ENCODE data around the gene CLDN15. TPM values are rescaled to one million over a fixed set of nuclear protein-coding genes. Genes with fewer than 3 reads are reported as not detected.

CLDN15 gene
- total RNA-seq, 1 experiment from 2014 or later, result 9.7 TPM

DNA sequence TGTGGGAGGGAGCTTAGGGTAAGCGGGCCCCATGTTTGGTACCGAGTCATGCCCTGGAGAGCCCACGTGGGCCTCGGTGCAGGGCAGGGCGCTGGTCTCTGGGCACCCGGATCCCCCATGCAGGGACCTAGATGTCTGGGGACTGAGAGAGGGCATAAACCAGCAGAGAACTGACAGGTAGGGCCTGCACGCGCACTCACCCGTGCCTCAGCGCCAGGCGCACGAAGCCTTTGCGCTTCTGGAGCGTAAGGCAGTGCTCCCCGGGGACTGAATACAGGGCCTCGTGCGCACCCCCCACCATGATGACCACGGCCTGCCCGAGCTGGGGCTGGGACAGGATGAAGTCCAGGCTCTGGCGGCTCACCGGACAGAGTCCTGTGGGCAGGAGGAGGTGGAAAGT, 39.6 kb downstream of the CLDN15 start:
- no peaks in the 10 kb centered on the region for H3K9me3 ChIP-seq (ENCODE audit: control insufficient read depth, low read depth, low read length)
- WGBS (ENCODE audit: extremely low coverage, insufficient read length, low lambda C conversion rate), result no CpG with 5 or more reads among the region's 21 CpGs
- Mint-ChIP-seq H3K4me1 (peaks cover 14 to 19% of the 10 kb centered on the region in 2 experiments), H3K36me3 (ENCODE audit: insufficient read depth in 1 of 3, low read depth in 3 of 3) (no peaks in the 10 kb centered on the region), H3K4me3 (no peak overlapping the region), H3K9me3 (no peaks in the 10 kb centered on the region), H3K27me3 (ENCODE audit: low read depth) (peaks cover 11% of the 10 kb centered on the region), H3K27ac (no peak overlapping the region)
- H2BK20ac ChIP-seq (ENCODE audit: low read depth, low read length, poor library complexity, severe bottlenecking), result no peak overlapping the region
- no peak overlapping the region for H2BK15ac ChIP-seq (ENCODE audit: low read depth, low read length)
- no peak overlapping the region for H3K56ac ChIP-seq (ENCODE audit: insufficient read length, low read depth, low read length)
- H3K4me1 ChIP-seq (ENCODE audit: insufficient read depth, low read length), result no peaks in the 10 kb centered on the region; the same call in 1 of the 2 replicates
- no peak overlapping the region for H4K91ac ChIP-seq (ENCODE audit: insufficient read length, low read depth, low read length)
- H4K8ac ChIP-seq (replicated peaks; ENCODE audit: insufficient read length, low read depth, low read length), result no peak overlapping the region
- H3K23ac ChIP-seq (ENCODE audit: insufficient read length, low read depth, low read length), result no peak overlapping the region
- no peaks in the 10 kb centered on the region for H3K79me1 ChIP-seq (ENCODE audit: insufficient read depth, low read depth, low read length, poor library complexity, severe bottlenecking)
- no peak overlapping the region for H2AFZ ChIP-seq (ENCODE audit: low read length)
- no peak overlapping the region for H3K4me2 ChIP-seq (ENCODE audit: insufficient read depth, insufficient read length, low read length)
- no peak overlapping the region for H3T11ph ChIP-seq (ENCODE audit: low read length)
- TF ChIP-seq, protein P1, sequence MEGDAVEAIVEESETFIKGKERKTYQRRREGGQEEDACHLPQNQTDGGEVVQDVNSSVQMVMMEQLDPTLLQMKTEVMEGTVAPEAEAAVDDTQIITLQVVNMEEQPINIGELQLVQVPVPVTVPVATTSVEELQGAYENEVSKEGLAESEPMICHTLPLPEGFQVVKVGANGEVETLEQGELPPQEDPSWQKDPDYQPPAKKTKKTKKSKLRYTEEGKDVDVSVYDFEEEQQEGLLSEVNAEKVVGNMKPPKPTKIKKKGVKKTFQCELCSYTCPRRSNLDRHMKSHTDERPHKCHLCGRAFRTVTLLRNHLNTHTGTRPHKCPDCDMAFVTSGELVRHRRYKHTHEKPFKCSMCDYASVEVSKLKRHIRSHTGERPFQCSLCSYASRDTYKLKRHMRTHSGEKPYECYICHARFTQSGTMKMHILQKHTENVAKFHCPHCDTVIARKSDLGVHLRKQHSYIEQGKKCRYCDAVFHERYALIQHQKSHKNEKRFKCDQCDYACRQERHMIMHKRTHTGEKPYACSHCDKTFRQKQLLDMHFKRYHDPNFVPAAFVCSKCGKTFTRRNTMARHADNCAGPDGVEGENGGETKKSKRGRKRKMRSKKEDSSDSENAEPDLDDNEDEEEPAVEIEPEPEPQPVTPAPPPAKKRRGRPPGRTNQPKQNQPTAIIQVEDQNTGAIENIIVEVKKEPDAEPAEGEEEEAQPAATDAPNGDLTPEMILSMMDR (conservative IDR thresholded peaks at IDR 0.05), result no peak
- no peaks in the 10 kb centered on the region for H3K27me3 ChIP-seq (ENCODE audit: insufficient read depth, low read length)
- no peak overlapping the region for H2BK120ac ChIP-seq (ENCODE audit: low read depth, low read length, poor library complexity, severe bottlenecking)
- no peak overlapping the region for H3K4ac ChIP-seq (ENCODE audit: low read depth, low read length)
- H2BK12ac ChIP-seq (ENCODE audit: insufficient read length, low read depth, low read length), result no peak overlapping the region
- no peak overlapping the region for H3K18ac ChIP-seq (ENCODE audit: insufficient read length, low read depth, low read length)
- peaks cover 3% of the 10 kb centered on the region for H3K23me2 ChIP-seq (ENCODE audit: insufficient read length, low read depth, low read length, poor library complexity, severe bottlenecking)
- no peaks in the 10 kb centered on the region for H4K20me1 ChIP-seq (ENCODE audit: control insufficient read depth, insufficient read depth, insufficient read length)
- no peak overlapping the region for H3K14ac ChIP-seq (ENCODE audit: insufficient read depth, low read length)
- no peaks in the 10 kb centered on the region for H3K79me2 ChIP-seq (ENCODE audit: insufficient read depth, low read length)
- H4K5ac ChIP-seq (ENCODE audit: insufficient read length, low read depth, low read length), result no peak overlapping the region
- H2AK5ac ChIP-seq (ENCODE audit: insufficient read length, low read length), result no peak overlapping the region
- no peak overlapping the region for H3K9ac ChIP-seq (ENCODE audit: extremely low read depth, insufficient read length, low read length)
- H2BK5ac ChIP-seq (ENCODE audit: insufficient read length, low read length), result no peak overlapping the region
- no peak for DNase-seq
- H3K27ac ChIP-seq (ENCODE audit: insufficient read length, low read depth, low read length), result no peak overlapping the region

All from H9 (cell line).